SU-DHL-6 (cell line): ENCODE results near the gene NUP98.

ENCODE experiments used
- H2AFZ ChIP-seq: fragments of 200-600 bp; sonication (generic); 2 replicates; pipeline ENCODE4 v1.6.1; 2014; ENCODE audit warnings: low read depth, mild to moderate bottlenecking, moderate library complexity, mixed read lengths, antibody characterized with exemption, low read length; ENCODE audit not compliant: severe bottlenecking
- H3F3A ChIP-seq: fragments of 200-600 bp; shearing (Covaris generic); 2 replicates; pipeline ENCODE4 v1.6.0; 2016; ENCODE audit warnings: antibody characterized with exemption, mild to moderate bottlenecking; ENCODE audit not compliant: insufficient read depth
- H3K27ac ChIP-seq: fragments of 200-600 bp; sonication (generic); 2 replicates; pipeline ENCODE4 v1.5.1; 2016; ENCODE audit warnings: low read depth, mild to moderate bottlenecking, low read length, moderate library complexity, mixed read lengths
- H3K27me3 ChIP-seq: fragments of 200-600 bp; sonication (generic), shearing (Covaris generic); 2 replicates; pipeline ENCODE4 v1.6.0; 2014; ENCODE audit warnings: mild to moderate bottlenecking, low read length
- H3K36me3 ChIP-seq: fragments of 200-600 bp; sonication (generic); 2 replicates; pipeline ENCODE4 v1.6.1; 2014; ENCODE audit warnings: mild to moderate bottlenecking, low read length, mixed read lengths
- H3K4me2 ChIP-seq: fragments of 300-600, 200-600 bp; shearing (Covaris generic), sonication (generic); 2 replicates; pipeline ENCODE4 v1.6.0; 2014; ENCODE audit warnings: low read length, low read depth, mild to moderate bottlenecking; ENCODE audit not compliant: poor library complexity, severe bottlenecking
- H3K4me3 ChIP-seq: fragments of 200-600 bp; sonication (generic); 2 replicates; pipeline ENCODE4 v1.5.1; 2014; ENCODE audit warnings: antibody characterized with exemption, low read length, mild to moderate bottlenecking, mixed read lengths; ENCODE audit not compliant: insufficient read depth, poor library complexity, severe bottlenecking
- H3K79me2 ChIP-seq: fragments of 200-600 bp; sonication (generic); 2 replicates; pipeline ENCODE4 v1.6.1; 2014; ENCODE audit warnings: mild to moderate bottlenecking, low read length, moderate library complexity; ENCODE audit not compliant: insufficient read depth
- H3K9ac ChIP-seq: fragments of 200-600 bp; sonication (generic); 2 replicates; pipeline ENCODE4 v1.7.0; 2014; ENCODE audit warnings: mild to moderate bottlenecking, low read length
- H3K9me2 ChIP-seq: fragments of 200-600 bp; sonication (generic); replicated peaks from 2 replicates; pipeline ENCODE4 v1.6.1; 2014; ENCODE audit warnings: low read length; ENCODE audit not compliant: insufficient read depth
- H3K9me3 ChIP-seq: fragments of 200-600 bp; sonication (generic); 2 replicates; pipeline ENCODE4 v1.6.1; 2014; ENCODE audit warnings: low read length, mixed read lengths; ENCODE audit not compliant: insufficient read depth
- H4K20me1 ChIP-seq: fragments of 200-600 bp; sonication (generic); 2 replicates; pipeline ENCODE4 v1.6.1; 2014; ENCODE audit warnings: low read depth, mild to moderate bottlenecking, antibody characterized with exemption, low read length, moderate library complexity, mixed read lengths
- CTCF ChIP-seq: fragments of 200-600 bp; sonication (generic); IDR thresholded peaks from one replicate; pipeline ENCODE4 v1.5.1; 2017; ENCODE audit warnings: antibody characterized with exemption, mild to moderate bottlenecking, low read length, moderate library complexity; ENCODE audit not compliant: insufficient read depth, poor library complexity, severe bottlenecking
- EZH2phosphoT487 ChIP-seq: fragments of 200-600 bp; sonication (generic), shearing (Covaris generic); conservative IDR thresholded peaks from 2 replicates; pipeline ENCODE4 v1.6.1; 2018; ENCODE audit warnings: mild to moderate bottlenecking, antibody characterized with exemption, low read length, moderate library complexity, mixed read lengths

The NUP98 gene

GRCh38 chr11:3827434-3828186, 30.3 kb upstream of the NUP98 start:
- peaks cover 8% of the 10 kb centered on the region; the same call in 1 of the 2 replicates for H3F3A ChIP-seq
- H3K9me2 ChIP-seq = no peaks in the 10 kb centered on the region
- H3K36me3 ChIP-seq = 0 out of 2 replicates have a peak, but pooled peaks cover 2% of the 10 kb centered on the region
- no peaks in the 10 kb centered on the region for H3K27me3 ChIP-seq
- peaks cover 29% of the 10 kb centered on the region for H3K79me2 ChIP-seq
- H3K9me3 ChIP-seq = no peaks in the 10 kb centered on the region
- TF ChIP-seq CTCF = no peak
- H2AFZ ChIP-seq = no peak overlapping the region
- no peak overlapping the region for H3K4me2 ChIP-seq
- H3K27ac ChIP-seq = no peak overlapping the region
- no peaks in the 10 kb centered on the region for H4K20me1 ChIP-seq
- H3K9ac ChIP-seq = no peak overlapping the region
- no peak overlapping the region for H3K4me3 ChIP-seq

- Histone ChIP-seq H3F3A (peaks cover 8% of the 10 kb centered on the region; the same call in 1 of the 2 replicates), H4K20me1 (no peaks in the 10 kb centered on the region), H2AFZ (no peak overlapping the region), H3K4me2 (no peak overlapping the region), H3K79me2 (peaks cover 20% of the 10 kb centered on the region), H3K36me3 (0 out of 2 replicates have a peak, but pooled peaks cover 2% of the 10 kb centered on the region), H3K27ac (no peak overlapping the region), H3K9me2 (no peaks in the 10 kb centered on the region), H3K9ac (no peak overlapping the region), H3K9me3 (no peaks in the 10 kb centered on the region), H3K4me3 (no peak overlapping the region), H3K27me3 (no peaks in the 10 kb centered on the region)
- TF ChIP-seq CTCF (no peak), EZH2phosphoT487 (no peak)
These were observed 29.4 kb upstream of the NUP98 start for GRCh38 chr11:3826721-3827120.

- no peak overlapping the region for H2AFZ ChIP-seq
- no peaks in the 10 kb centered on the region for H3K9me2 ChIP-seq
- H3K27me3 ChIP-seq = no peaks in the 10 kb centered on the region
- peaks cover 9% of the 10 kb centered on the region; the same call in 1 of the 2 replicates for H3K79me2 ChIP-seq
- no peaks in the 10 kb centered on the region for H3K9me3 ChIP-seq
- TF ChIP-seq EZH2phosphoT487 (no peak), CTCF (no peak)
- H3F3A ChIP-seq = peaks cover 8% of the 10 kb centered on the region; the same call in 1 of the 2 replicates
- no peaks in the 10 kb centered on the region for H4K20me1 ChIP-seq
- no peak overlapping the region for H3K4me3 ChIP-seq
- 0 out of 2 replicates have a peak, but pooled peaks cover 2% of the 10 kb centered on the region for H3K36me3 ChIP-seq
- no peak overlapping the region for H3K27ac ChIP-seq
- no peak overlapping the region for H3K4me2 ChIP-seq
- H3K9ac ChIP-seq = no peak overlapping the region
These were observed 28.3 kb upstream of the NUP98 start for GRCh38 chr11:3825473-3826154.
